ENCODE measurements around the gene SIL1. TPM values are rescaled to one million over a fixed set of nuclear protein-coding genes. Genes with fewer than 3 reads are reported as not detected.

The SIL1 gene
- total RNA-seq, 1 experiment from 2014 or later, result 46.5 TPM

DNA sequence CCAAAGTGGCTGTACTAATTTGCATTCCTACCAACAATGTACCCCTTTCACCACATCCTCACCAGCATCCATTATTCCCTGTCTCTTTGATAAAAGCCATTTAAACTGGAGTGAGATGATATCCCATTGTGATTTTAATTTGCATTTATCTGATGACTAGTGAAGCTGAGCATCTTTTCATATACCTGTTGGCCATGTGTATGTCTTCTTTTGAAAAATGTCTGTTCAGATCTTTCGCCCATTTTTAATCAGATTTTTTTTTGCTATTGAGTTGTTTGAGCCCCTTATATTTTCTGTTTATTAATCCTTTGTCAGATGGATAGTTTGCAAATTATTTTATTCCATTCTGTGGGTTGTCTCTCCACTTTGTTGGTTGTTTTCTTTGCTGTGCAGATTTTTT lies 202.0 kb downstream of the SIL1 start:
- POLR2A ChIA-PET (ENCODE audit: unreplicated experiment), result no interaction called here
- H3F3A ChIP-seq (ENCODE audit: insufficient read depth, low read depth), result no peaks in the 10 kb centered on the region
- intact Hi-C loops (cut with micrococcal nuclease; ENCODE audit: unreplicated experiment), result no loop called here

DNA sequence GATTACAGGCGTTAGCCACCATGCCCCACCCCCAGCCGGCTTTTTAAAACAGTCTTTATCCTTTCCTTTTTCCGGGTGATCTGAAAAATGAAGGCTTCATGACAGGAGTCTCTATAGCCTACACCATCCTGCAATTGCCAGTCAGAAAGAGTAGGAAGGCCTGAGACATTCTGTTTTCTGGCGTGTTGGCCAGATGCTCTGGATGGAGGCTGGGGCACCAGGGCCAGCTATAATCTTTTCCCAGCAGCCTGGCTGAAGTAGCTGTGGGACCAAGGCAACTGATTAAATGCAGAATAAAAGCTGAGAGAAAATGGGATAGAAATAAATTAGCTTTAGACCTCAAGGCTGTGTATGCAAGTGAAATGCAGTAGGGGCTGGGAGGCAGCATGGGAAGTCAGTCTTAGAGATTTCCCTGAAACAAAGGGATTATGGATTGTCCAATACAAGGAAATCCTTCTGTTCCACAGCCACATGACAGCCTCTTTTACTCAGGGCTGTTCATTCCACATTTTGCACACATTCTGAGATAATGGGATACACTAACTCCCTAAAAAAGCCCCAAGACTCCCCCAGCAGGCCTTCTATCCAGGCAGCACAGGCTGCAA lies 207.1 kb downstream of the SIL1 start:
- Histone ChIP-seq H3K27me3 (ENCODE audit: insufficient read depth, low read depth) (no peaks in the 10 kb centered on the region), H3K4me2 (no peak overlapping the region), H3K9me2 (ENCODE audit: insufficient read depth) (no peaks in the 10 kb centered on the region), H3K9me3 (ENCODE audit: insufficient read depth, low read depth) (no peaks in the 10 kb centered on the region), H3K79me2 (ENCODE audit: low read depth) (no peaks in the 10 kb centered on the region), H3K27ac (no peak overlapping the region), H3F3A (ENCODE audit: insufficient read depth, low read depth) (no peaks in the 10 kb centered on the region), H4K20me1 (ENCODE audit: insufficient read depth) (no peaks in the 10 kb centered on the region), H2AFZ (no peak overlapping the region), H3K4me3 (no peak overlapping the region), H3K36me3 (ENCODE audit: low read depth) (no peaks in the 10 kb centered on the region), H3K4me1 (replicated peaks; ENCODE audit: insufficient read depth) (no peaks in the 10 kb centered on the region)
- no TSS peak for BruUV-seq (replicated peaks)
- CTCF ChIA-PET, result no interaction called here
- TF ChIP-seq EZH2 (IDR thresholded peaks at IDR 0.05; ENCODE audit: low read depth), result no peak
- TF ChIP-seq, protein P1, sequence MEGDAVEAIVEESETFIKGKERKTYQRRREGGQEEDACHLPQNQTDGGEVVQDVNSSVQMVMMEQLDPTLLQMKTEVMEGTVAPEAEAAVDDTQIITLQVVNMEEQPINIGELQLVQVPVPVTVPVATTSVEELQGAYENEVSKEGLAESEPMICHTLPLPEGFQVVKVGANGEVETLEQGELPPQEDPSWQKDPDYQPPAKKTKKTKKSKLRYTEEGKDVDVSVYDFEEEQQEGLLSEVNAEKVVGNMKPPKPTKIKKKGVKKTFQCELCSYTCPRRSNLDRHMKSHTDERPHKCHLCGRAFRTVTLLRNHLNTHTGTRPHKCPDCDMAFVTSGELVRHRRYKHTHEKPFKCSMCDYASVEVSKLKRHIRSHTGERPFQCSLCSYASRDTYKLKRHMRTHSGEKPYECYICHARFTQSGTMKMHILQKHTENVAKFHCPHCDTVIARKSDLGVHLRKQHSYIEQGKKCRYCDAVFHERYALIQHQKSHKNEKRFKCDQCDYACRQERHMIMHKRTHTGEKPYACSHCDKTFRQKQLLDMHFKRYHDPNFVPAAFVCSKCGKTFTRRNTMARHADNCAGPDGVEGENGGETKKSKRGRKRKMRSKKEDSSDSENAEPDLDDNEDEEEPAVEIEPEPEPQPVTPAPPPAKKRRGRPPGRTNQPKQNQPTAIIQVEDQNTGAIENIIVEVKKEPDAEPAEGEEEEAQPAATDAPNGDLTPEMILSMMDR (conservative IDR thresholded peaks at IDR 0.05), result no peak
- intact Hi-C loops (cut with micrococcal nuclease; ENCODE audit: unreplicated experiment), result no loop called here
- POLR2A ChIA-PET (ENCODE audit: unreplicated experiment), result no interaction called here
- no peak for DNase-seq

More for the DNA sequence above, 202.0 kb downstream of the SIL1 start:
- Histone ChIP-seq H3K79me2 (ENCODE audit: low read depth) (no peaks in the 10 kb centered on the region), H2AFZ (no peak overlapping the region), H4K20me1 (ENCODE audit: insufficient read depth) (no peaks in the 10 kb centered on the region), H3K9me2 (ENCODE audit: insufficient read depth) (no peaks in the 10 kb centered on the region), H3K27ac (no peak overlapping the region), H3K4me3 (no peak overlapping the region), H3K36me3 (ENCODE audit: low read depth) (no peaks in the 10 kb centered on the region), H3K27me3 (ENCODE audit: insufficient read depth, low read depth) (no peaks in the 10 kb centered on the region), H3K4me2 (no peak overlapping the region), H3K4me1 (replicated peaks; ENCODE audit: insufficient read depth) (no peaks in the 10 kb centered on the region), H3K9me3 (ENCODE audit: insufficient read depth, low read depth) (no peaks in the 10 kb centered on the region)
- CTCF ChIA-PET, result no interaction called here
- no peak for DNase-seq
- no TSS peak for BruUV-seq (replicated peaks)
- TF ChIP-seq, protein P1 (conservative IDR thresholded peaks at IDR 0.05), result no peak
- TF ChIP-seq EZH2 (IDR thresholded peaks at IDR 0.05; ENCODE audit: low read depth), result no peak

DNA sequence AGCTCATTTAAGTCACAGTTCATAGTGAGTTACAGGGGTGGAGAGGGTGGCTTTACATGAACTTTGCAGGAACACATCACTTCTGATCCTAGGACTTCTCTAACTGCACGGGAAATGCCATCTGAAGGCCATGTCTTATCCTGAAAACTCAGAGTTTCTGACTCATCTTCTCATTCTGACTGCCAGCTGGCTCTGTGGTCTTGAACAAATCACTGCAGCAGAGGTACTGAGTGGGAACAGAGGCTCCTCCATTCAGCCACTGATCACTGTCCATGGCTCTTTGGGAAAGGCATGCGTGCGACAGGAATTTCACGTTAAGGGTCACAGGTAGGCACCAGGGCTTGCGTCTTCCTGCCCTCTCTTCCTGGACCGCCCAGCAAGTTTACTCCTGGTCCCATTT lies 208.4 kb downstream of the SIL1 start:
- no peaks in the 10 kb centered on the region for H4K20me1 ChIP-seq (ENCODE audit: insufficient read depth)
- no peak overlapping the region for H3K4me3 ChIP-seq
- H3K27ac ChIP-seq, result no peak overlapping the region
- DNase-seq, result no peak
- ChIA-PET POLR2A (ENCODE audit: unreplicated experiment) (no interaction called here), CTCF (no interaction called here)
- no peak overlapping the region for H2AFZ ChIP-seq
- H3K79me2 ChIP-seq (ENCODE audit: low read depth), result no peaks in the 10 kb centered on the region
- no TSS peak for BruUV-seq (replicated peaks)
- intact Hi-C loops (cut with micrococcal nuclease; ENCODE audit: unreplicated experiment), result no loop called here
- no peak overlapping the region for H3K4me2 ChIP-seq
- no peaks in the 10 kb centered on the region for H3F3A ChIP-seq (ENCODE audit: insufficient read depth, low read depth)
- 0 out of 2 replicates have a peak, but pooled peaks cover 7% of the 10 kb centered on the region for H3K4me1 ChIP-seq (replicated peaks; ENCODE audit: insufficient read depth)
- H3K9me3 ChIP-seq (ENCODE audit: insufficient read depth, low read depth), result no peaks in the 10 kb centered on the region
- TF ChIP-seq, protein P1 (conservative IDR thresholded peaks at IDR 0.05), result no peak
- TF ChIP-seq EZH2 (IDR thresholded peaks at IDR 0.05; ENCODE audit: low read depth), result no peak
- no peaks in the 10 kb centered on the region for H3K36me3 ChIP-seq (ENCODE audit: low read depth)
- no peaks in the 10 kb centered on the region for H3K9me2 ChIP-seq (ENCODE audit: insufficient read depth)
- H3K27me3 ChIP-seq (ENCODE audit: insufficient read depth, low read depth), result no peaks in the 10 kb centered on the region
